H1 (cell line): ENCODE measurements around the gene ZNF618. TPM values are rescaled to one million over a fixed set of nuclear protein-coding genes. Genes with fewer than 3 reads are reported as not detected.

Source experiments
- CTCF ChIA-PET: fragments of 300-600 bp; sonication (Branson Sonifier 250); formaldehyde crosslinking; loops from one replicate; lab custom pipeline; 2021; ENCODE audit not compliant: partially characterized antibody; lab: Charles Lee
- POLR2A ChIA-PET: fragments of 300-600 bp; sonication (Branson Sonifier 250); formaldehyde crosslinking; loops from one replicate; lab custom pipeline; 2021; ENCODE audit warnings: inconsistent platforms; ENCODE audit not compliant: partially characterized antibody; lab: Charles Lee
- DNase-seq, 2 experiments: peaks; one replicate each; pipeline versions ENCODE4 v3.0.0 to v3.0.0-alpha.2; 2010 to 2022; ENCODE audit warnings: low spot score in 2 of 2, low read depth in 1 of 2, mixed read lengths in 1 of 2
- FAIRE-seq: peaks from 2 replicates; lab custom pipeline; 2011; peaks lifted over from hg19 to GRCh38; lab: Jason Lieb, UNC
- H2AFZ ChIP-seq: 2 replicates; pipeline ENCODE4 v1.8.1; 2012; ENCODE audit warnings: low read length, inconsistent platforms
- H2AK5ac ChIP-seq: 2 replicates; pipeline ENCODE4 v1.6.1; 2013; ENCODE audit warnings: low read depth, low read length
- H2BK120ac ChIP-seq: replicated peaks from 2 replicates; pipeline ENCODE3; 2013; ENCODE audit warnings: low read depth, low read length, inconsistent platforms
- H2BK12ac ChIP-seq: 2 replicates; pipeline ENCODE4 v1.6.1; 2013; ENCODE audit warnings: low read depth, low read length
- H2BK15ac ChIP-seq: 2 replicates; pipeline ENCODE4 v1.6.1; 2013; ENCODE audit warnings: low read length
- H2BK20ac ChIP-seq: 2 replicates; pipeline ENCODE4 v1.6.1; 2013; ENCODE audit warnings: low read length
- H2BK5ac ChIP-seq: 2 replicates; pipeline ENCODE4 v1.6.1; 2013; ENCODE audit warnings: low read depth, low read length
- H3K14ac ChIP-seq: 2 replicates; pipeline ENCODE4 v1.6.1; 2013; ENCODE audit warnings: inconsistent platforms; ENCODE audit not compliant: insufficient read length
- H3K18ac ChIP-seq: 2 replicates; pipeline ENCODE4 v1.6.1; 2013; ENCODE audit warnings: low read length; ENCODE audit errors: extremely low read depth
- H3K23ac ChIP-seq: 2 replicates; pipeline ENCODE4 v1.6.1; 2013; ENCODE audit warnings: inconsistent platforms; ENCODE audit not compliant: insufficient read length
- H3K23me2 ChIP-seq: 2 replicates; pipeline ENCODE4 v1.6.1; 2013; ENCODE audit warnings: low read depth, low read length
- H3K27ac ChIP-seq: 2 replicates; pipeline ENCODE4 v1.6.1; 2011; ENCODE audit warnings: low read depth, low read length, inconsistent platforms
- H3K27me3 ChIP-seq, 4 experiments: replicated peaks in 1 of 4; 1 replicate in 1 of 4; 2 replicates in 3 of 4; pipeline versions ENCODE4 v1.6.1 to v1.8.1; 2011 to 2013; ENCODE audit warnings: low read length in 3 of 4, mild to moderate bottlenecking in 3 of 4, inconsistent platforms in 2 of 4, mixed read lengths in 2 of 4, moderate library complexity in 1 of 4; ENCODE audit not compliant: control insufficient read depth in 3 of 4, insufficient read depth in 3 of 4; ENCODE audit errors: extremely low read depth in 1 of 4
- H3K36me3 ChIP-seq, 4 experiments: 2 replicates each; pipeline versions ENCODE4 v1.6.1 to v1.8.1; 2011 to 2013; ENCODE audit warnings: mild to moderate bottlenecking in 4 of 4, low read length in 3 of 4, moderate library complexity in 2 of 4, control low read depth in 1 of 4, inconsistent platforms in 1 of 4; ENCODE audit not compliant: insufficient read depth in 4 of 4, control insufficient read depth in 2 of 4
- H3K4ac ChIP-seq: replicated peaks from 2 replicates; pipeline ENCODE3; 2013; ENCODE audit warnings: low read length, low read depth, mixed read lengths, inconsistent platforms; ENCODE audit not compliant: insufficient read length
- H3K4me1 ChIP-seq, 4 experiments: replicated peaks in 1 of 4; 1 replicate in 1 of 4; 2 replicates in 3 of 4; pipeline versions ENCODE4 v1.6.1 to v1.8.1; 2011 to 2013; ENCODE audit warnings: low read length in 3 of 4, inconsistent platforms in 2 of 4, mixed read lengths in 1 of 4; ENCODE audit not compliant: insufficient read depth in 4 of 4, control insufficient read depth in 3 of 4
- H3K4me2 ChIP-seq, 2 experiments: 2 replicates each; pipeline versions ENCODE4 v1.6.1 to v1.8.1; 2011 to 2013; ENCODE audit warnings: low read depth in 2 of 2, low read length in 2 of 2, control low read depth in 1 of 2, inconsistent platforms in 1 of 2, mild to moderate bottlenecking in 1 of 2; ENCODE audit not compliant: insufficient read depth in 1 of 2
- H3K4me3 ChIP-seq, 4 experiments: fragments of 200-600, 300-600 bp in 1 of 4; sonication (generic), shearing (Covaris generic), sonication (Bioruptor Twin) in 1 of 4; 2 replicates each; pipeline versions ENCODE4 v1.5.1 to v1.8.1; 2011 to 2016; ENCODE audit warnings: low read length in 4 of 4, low read depth in 3 of 4, control low read depth in 2 of 4, inconsistent platforms in 2 of 4, mild to moderate bottlenecking in 2 of 4, mixed read lengths in 1 of 4, moderate library complexity in 1 of 4; ENCODE audit not compliant: insufficient read depth in 2 of 4; ENCODE audit errors: extremely low read depth in 1 of 4
- H3K56ac ChIP-seq: replicated peaks from 2 replicates; pipeline ENCODE3; 2013; ENCODE audit warnings: low read depth, mild to moderate bottlenecking, mixed read lengths, low read length, inconsistent platforms; ENCODE audit not compliant: insufficient read length
- H3K79me1 ChIP-seq: 2 replicates; pipeline ENCODE4 v1.6.1; 2013; ENCODE audit warnings: low read depth, low read length, control low read depth
- H3K79me2 ChIP-seq, 2 experiments: 2 replicates each; pipeline versions ENCODE4 v1.6.1 to v1.8.1; 2012 to 2013; ENCODE audit warnings: low read length in 2 of 2, mild to moderate bottlenecking in 2 of 2, inconsistent platforms in 1 of 2; ENCODE audit not compliant: insufficient read depth in 2 of 2, control insufficient read depth in 1 of 2
- H3K9ac ChIP-seq, 4 experiments: replicated peaks in 1 of 4; 1 replicate in 1 of 4; 2 replicates in 3 of 4; pipeline versions ENCODE4 v1.6.1 to v1.8.1; 2011 to 2013; ENCODE audit warnings: low read depth in 3 of 4, low read length in 3 of 4, control low read depth in 2 of 4, mild to moderate bottlenecking in 2 of 4, moderate library complexity in 2 of 4, inconsistent platforms in 1 of 4; ENCODE audit errors: extremely low read depth in 1 of 4
- H3K9me3 ChIP-seq, 2 experiments: 2 replicates each; pipeline versions ENCODE4 v1.6.1 to v1.8.1; 2012 to 2013; ENCODE audit warnings: mild to moderate bottlenecking in 2 of 2, moderate library complexity in 2 of 2, control low read depth in 1 of 2, inconsistent platforms in 1 of 2, low read depth in 1 of 2, low read length in 1 of 2, mixed read lengths in 1 of 2; ENCODE audit not compliant: insufficient read depth in 2 of 2
- H4K20me1 ChIP-seq, 2 experiments: replicated peaks in 1 of 2; 2 replicates each; pipeline versions ENCODE3 to v1.8.1; 2011 to 2013; ENCODE audit warnings: inconsistent platforms in 2 of 2, low read length in 2 of 2, mild to moderate bottlenecking in 1 of 2; ENCODE audit not compliant: insufficient read depth in 2 of 2, control insufficient read depth in 1 of 2
- H4K5ac ChIP-seq: 2 replicates; pipeline ENCODE4 v1.6.1; 2013; ENCODE audit warnings: low read length, low read depth, mixed read lengths, inconsistent platforms; ENCODE audit not compliant: insufficient read length
- H4K8ac ChIP-seq: 2 replicates; pipeline ENCODE4 v1.8.0; 2013; ENCODE audit warnings: mild to moderate bottlenecking, moderate library complexity, low read length, inconsistent platforms; ENCODE audit not compliant: insufficient read depth; ENCODE audit errors: extremely low read depth
- H4K91ac ChIP-seq: replicated peaks from 2 replicates; pipeline ENCODE3; 2013; ENCODE audit warnings: low read length, mixed read lengths, inconsistent platforms; ENCODE audit not compliant: insufficient read length
- CEBPB ChIP-seq: IDR thresholded peaks from 2 replicates; pipeline ENCODE4 v1.6.1; 2012; ENCODE audit warnings: low read depth, low read length
- CHD2 ChIP-seq: IDR thresholded peaks from 2 replicates; pipeline ENCODE4 v1.6.1; 2012; ENCODE audit warnings: low read length, improper control_type of control experiment
- GABPA ChIP-seq: IDR thresholded peaks from 2 replicates; pipeline ENCODE4 v1.6.1; 2011; ENCODE audit warnings: mild to moderate bottlenecking, low read length, moderate library complexity, borderline replicate concordance; ENCODE audit not compliant: insufficient read depth
- HDAC6 ChIP-seq: IDR thresholded peaks from one replicate; pipeline ENCODE4 v1.7.1; 2012; ENCODE audit warnings: low read depth, mild to moderate bottlenecking, inconsistent platforms, low read length, moderate library complexity
- KDM1A ChIP-seq: fragments of 200-600, 300-600 bp; sonication (generic); IDR thresholded peaks from 2 replicates; pipeline ENCODE4 v1.7.1; 2016; ENCODE audit warnings: mild to moderate bottlenecking, low read length, borderline replicate concordance
- KDM5A ChIP-seq: fragments of 200-600 bp; IDR thresholded peaks from 2 replicates; pipeline ENCODE4 v1.7.1; 2012; ENCODE audit warnings: mild to moderate bottlenecking, low read length, inconsistent platforms, mixed read lengths
- RXRA ChIP-seq: IDR thresholded peaks from 2 replicates; pipeline ENCODE4 v1.6.1; 2011; ENCODE audit warnings: low read depth, mild to moderate bottlenecking, low read length, moderate library complexity; ENCODE audit not compliant: insufficient read depth
- SP2 ChIP-seq: IDR thresholded peaks from 2 replicates; pipeline ENCODE4 v1.6.1; 2012; ENCODE audit warnings: mild to moderate bottlenecking, low read length, inconsistent platforms
- SUZ12 ChIP-seq: fragments of 200-600 bp; sonication (generic); IDR thresholded peaks from 2 replicates; pipeline ENCODE4 v1.6.1; 2012; ENCODE audit warnings: mild to moderate bottlenecking, inconsistent platforms, low read length, moderate library complexity, mixed read lengths
- WGBS, 2 experiments: shearing (Covaris generic) in 1 of 2; methylation state at CpG; one replicate each; pipeline versions ENCODE4 v1.1.6 to v1.1.7; 2013 to 2015; ENCODE audit warnings: low lambda C conversion rate in 2 of 2, mixed read lengths in 2 of 2, inconsistent platforms in 1 of 2, low coverage in 1 of 2, missing lambda C conversion rate in 1 of 2; ENCODE audit not compliant: insufficient replicate concordance in 2 of 2, insufficient coverage in 1 of 2, insufficient read length in 1 of 2; ENCODE audit errors: extremely low coverage in 1 of 2, missing lambda C conversion rate in 1 of 2; 5-methylcytosine and 5-hydroxymethylcytosine counted together
- polyA plus RNA-seq, 7 experiments: library from polyadenylated mRNA; depleted of rRNA in 3 of 7; stranded (reverse) in 5 of 7; unstranded in 2 of 7; fragments of >200 nt in 5 of 7; fragments of 200-250 nt in 2 of 7; gene quantifications; 1 replicate in 5 of 7; 2 replicates in 1 of 7; 4 replicates in 1 of 7; pipeline versions ENCODE4 v1.2.1 to v1.2.3, GENCODE V29; 2011 to 2013; ENCODE audit warnings: missing spikeins in 2 of 7, mixed read lengths in 2 of 7
- total RNA-seq: library from RNA; stranded (reverse); fragmentation: NEBNext Ultra II Directional; extraction: Animal tissue kit (Norgen Biotek cat#: 25700); gene quantifications from 2 replicates; pipeline ENCODE4 v1.2.1, GENCODE V29; 2021

The ZNF618 gene
- total and polyA plus RNA-seq, 2 of the 8 experiments (the other 6 are each of a cell fraction or from before 2014, with no cell fraction given): 9.6 to 28.5 TPM

- H3K4me3 ChIP-seq: no peak overlapping the region
- no peaks in the 10 kb centered on the region; a peak in 1 of 7 replicates for H3K4me1 ChIP-seq
- no peak overlapping the region for H3K9ac ChIP-seq
- H3K23me2 ChIP-seq: no peaks in the 10 kb centered on the region
- TF ChIP-seq CHD2: no peak
- TF ChIP-seq HDAC6: no peak
- no peak for TF ChIP-seq RXRA
- TF ChIP-seq KDM1A: no peak
- TF ChIP-seq GABPA: no peak
- TF ChIP-seq SUZ12: no peak
- TF ChIP-seq KDM5A: no peak
- no peak for TF ChIP-seq SP2
- no peak for TF ChIP-seq CEBPB
- H3K79me1 ChIP-seq: no peaks in the 10 kb centered on the region
- no peak overlapping the region for H2BK120ac ChIP-seq
- FAIRE-seq: no peak
- H3K79me2 ChIP-seq: no peaks in the 10 kb centered on the region
- no peak overlapping the region for H2BK20ac ChIP-seq
- DNase-seq: no peak
- H3K36me3 ChIP-seq: no peaks in the 10 kb centered on the region
- WGBS, 2 experiments: 92% methylated on average over 7 of the region's 7 CpGs; no CpG with 5 or more reads in 1 of the 2 experiments
- H3K14ac ChIP-seq: no peak overlapping the region
- H2BK12ac ChIP-seq: no peak overlapping the region
- no peak overlapping the region for H2BK5ac ChIP-seq
- CTCF ChIA-PET: interaction anchor here (0.8 to 3.1 kb wide), 8 partner anchors 10 to 202 kb away, joined by 3 to 16 read pairs (median 4); partner anchors contain the start of genes AMBP and KIF12
- no peaks in the 10 kb centered on the region; a peak in 1 of 7 replicates for H3K27me3 ChIP-seq
- no peak overlapping the region for H4K91ac ChIP-seq
- H3K27ac ChIP-seq: no peak overlapping the region
- no peak overlapping the region for H3K56ac ChIP-seq
- no peak overlapping the region for H4K5ac ChIP-seq
- no peaks in the 10 kb centered on the region for H4K20me1 ChIP-seq
- H2BK15ac ChIP-seq: no peak overlapping the region
- POLR2A ChIA-PET: interaction anchor here (1.4 kb wide), 2 partner anchors 11 to 20 kb away, joined by 4 to 7 read pairs; partner anchors contain the start of gene KIF12
- H3K4ac ChIP-seq: no peak overlapping the region
- no peak overlapping the region for H2AK5ac ChIP-seq
- no peak overlapping the region for H4K8ac ChIP-seq
- H2AFZ ChIP-seq: no peak overlapping the region
- no peaks in the 10 kb centered on the region for H3K9me3 ChIP-seq
- no peak overlapping the region for H3K4me2 ChIP-seq
- H3K18ac ChIP-seq: no peak overlapping the region; the same call in 1 of the 2 replicates
- H3K23ac ChIP-seq: no peak overlapping the region
Measured at GRCh38 chr9:114088571-114089170, 212.6 kb downstream of the ZNF618 start.
